ENCODE results near the gene TMEM8B.

Gene TMEM8B

GRCh38 chr9:35899021-35899420 is 70.0 kb downstream of the TMEM8B start:
- H3K36me3 ChIP-seq (ENCODE audit: low read depth): no peaks in the 10 kb centered on the region
- no peaks in the 10 kb centered on the region for H3K27me3 ChIP-seq (ENCODE audit: insufficient read depth, poor library complexity, severe bottlenecking)

DNA sequence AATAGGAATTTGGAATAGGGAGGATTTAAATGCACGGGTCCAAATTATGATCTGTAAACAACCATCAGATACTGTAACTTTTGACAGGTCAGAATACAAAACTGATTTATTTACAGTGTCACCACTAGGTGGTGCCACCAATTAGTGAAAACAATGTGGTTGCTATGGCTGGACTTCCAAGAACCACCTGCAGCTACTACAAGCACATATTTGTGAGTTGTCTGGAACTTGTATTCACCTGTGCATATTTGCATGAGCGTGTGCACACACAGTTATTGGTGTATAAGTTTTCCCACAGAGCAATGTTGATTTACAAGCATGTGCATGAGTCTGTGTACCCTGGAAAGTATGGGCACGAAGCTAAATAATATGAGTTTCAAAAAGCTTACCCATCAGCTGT is 74.0 kb downstream of the TMEM8B start:
- Histone ChIP-seq H3K27me3 (ENCODE audit: insufficient read depth, poor library complexity, severe bottlenecking) (no peaks in the 10 kb centered on the region), H3K4me1 (ENCODE audit: insufficient read depth, poor library complexity, severe bottlenecking) (peaks cover 27% of the 10 kb centered on the region), H3K36me3 (ENCODE audit: low read depth) (no peaks in the 10 kb centered on the region), H3K4me3 (ENCODE audit: severe bottlenecking) (no peak overlapping the region), H3K9me3 (ENCODE audit: severe bottlenecking) (no peaks in the 10 kb centered on the region), H3K27ac (ENCODE audit: poor library complexity, severe bottlenecking) (no peak overlapping the region)
- ATAC-seq (ENCODE audit: low read depth) (no peak), DNase-seq (ENCODE audit: low spot score) (no peak)
- TF ChIP-seq, protein P1, sequence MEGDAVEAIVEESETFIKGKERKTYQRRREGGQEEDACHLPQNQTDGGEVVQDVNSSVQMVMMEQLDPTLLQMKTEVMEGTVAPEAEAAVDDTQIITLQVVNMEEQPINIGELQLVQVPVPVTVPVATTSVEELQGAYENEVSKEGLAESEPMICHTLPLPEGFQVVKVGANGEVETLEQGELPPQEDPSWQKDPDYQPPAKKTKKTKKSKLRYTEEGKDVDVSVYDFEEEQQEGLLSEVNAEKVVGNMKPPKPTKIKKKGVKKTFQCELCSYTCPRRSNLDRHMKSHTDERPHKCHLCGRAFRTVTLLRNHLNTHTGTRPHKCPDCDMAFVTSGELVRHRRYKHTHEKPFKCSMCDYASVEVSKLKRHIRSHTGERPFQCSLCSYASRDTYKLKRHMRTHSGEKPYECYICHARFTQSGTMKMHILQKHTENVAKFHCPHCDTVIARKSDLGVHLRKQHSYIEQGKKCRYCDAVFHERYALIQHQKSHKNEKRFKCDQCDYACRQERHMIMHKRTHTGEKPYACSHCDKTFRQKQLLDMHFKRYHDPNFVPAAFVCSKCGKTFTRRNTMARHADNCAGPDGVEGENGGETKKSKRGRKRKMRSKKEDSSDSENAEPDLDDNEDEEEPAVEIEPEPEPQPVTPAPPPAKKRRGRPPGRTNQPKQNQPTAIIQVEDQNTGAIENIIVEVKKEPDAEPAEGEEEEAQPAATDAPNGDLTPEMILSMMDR (IDR thresholded peaks at IDR 0.05; ENCODE audit: poor library complexity, severe bottlenecking): peak; percentile 86

More at GRCh38 chr9:35899021-35899420, 70.0 kb downstream of the TMEM8B start:
- ATAC-seq (ENCODE audit: low read depth) (no peak), DNase-seq (ENCODE audit: low spot score) (no peak)
- no peak overlapping the region for H3K4me3 ChIP-seq (ENCODE audit: severe bottlenecking)
- H3K27ac ChIP-seq (ENCODE audit: poor library complexity, severe bottlenecking): no peak overlapping the region
- TF ChIP-seq, protein P1 (IDR thresholded peaks at IDR 0.05; ENCODE audit: poor library complexity, severe bottlenecking): no peak
- no peaks in the 10 kb centered on the region for H3K9me3 ChIP-seq (ENCODE audit: severe bottlenecking)
- H3K4me1 ChIP-seq (ENCODE audit: insufficient read depth, poor library complexity, severe bottlenecking): no peaks in the 10 kb centered on the region

DNA sequence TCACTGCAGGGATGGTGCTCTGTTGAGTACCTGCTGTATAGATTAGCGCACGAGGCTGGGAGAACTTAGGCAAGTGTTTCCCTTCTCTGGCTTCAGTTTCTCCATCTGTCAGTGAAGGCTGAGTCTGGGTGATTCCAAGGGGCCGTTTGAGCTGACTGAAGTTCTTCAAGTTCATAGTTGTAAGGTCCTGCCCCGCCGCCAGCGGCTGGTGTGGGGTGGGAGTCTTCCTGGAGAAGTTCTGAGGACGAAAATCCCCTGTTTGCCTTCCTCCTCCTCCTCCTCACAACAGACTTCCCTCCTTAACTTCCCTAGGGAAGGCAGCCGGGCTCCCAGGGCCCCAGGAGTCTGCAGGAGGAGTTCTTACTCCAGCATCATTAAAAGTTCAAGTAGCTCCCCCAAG is 75.3 kb downstream of the TMEM8B start:
- Histone ChIP-seq H3K4me1 (ENCODE audit: insufficient read depth, poor library complexity, severe bottlenecking) (peaks cover 40% of the 10 kb centered on the region), H3K4me3 (ENCODE audit: severe bottlenecking) (no peak overlapping the region), H3K9me3 (ENCODE audit: severe bottlenecking) (no peaks in the 10 kb centered on the region), H3K27me3 (ENCODE audit: insufficient read depth, poor library complexity, severe bottlenecking) (no peaks in the 10 kb centered on the region), H3K36me3 (ENCODE audit: low read depth) (no peaks in the 10 kb centered on the region), H3K27ac (ENCODE audit: poor library complexity, severe bottlenecking) (peak overlapping the region; percentile 99)
- DNase-seq (ENCODE audit: low spot score): no peak
- TF ChIP-seq, protein P1 (IDR thresholded peaks at IDR 0.05; ENCODE audit: poor library complexity, severe bottlenecking): no peak
- ATAC-seq (ENCODE audit: low read depth): no peak

- Histone ChIP-seq H3K27ac (ENCODE audit: poor library complexity, severe bottlenecking) (peak overlapping the region; percentile 99), H3K4me1 (ENCODE audit: insufficient read depth, poor library complexity, severe bottlenecking) (peaks cover 41% of the 10 kb centered on the region), H3K4me3 (ENCODE audit: severe bottlenecking) (no peak overlapping the region), H3K27me3 (ENCODE audit: insufficient read depth, poor library complexity, severe bottlenecking) (no peaks in the 10 kb centered on the region), H3K9me3 (ENCODE audit: severe bottlenecking) (no peaks in the 10 kb centered on the region), H3K36me3 (ENCODE audit: low read depth) (no peaks in the 10 kb centered on the region)
- DNase-seq (ENCODE audit: low spot score): no peak
- TF ChIP-seq, protein P1 (IDR thresholded peaks at IDR 0.05; ENCODE audit: poor library complexity, severe bottlenecking): no peak
- ATAC-seq (ENCODE audit: low read depth): peak; percentile 39; the same call in 2 of the 3 replicates
These were observed 76.2 kb downstream of the TMEM8B start for GRCh38 chr9:35905051-35905781.
